SH-SY5Y (cell line): Measurements from ENCODE around the gene ALKBH8.

Source experiments
- GATA2 ChIP-seq: IDR thresholded peaks from 2 replicates; pipeline ENCODE4 v1.6.1; 2011; ENCODE audit warnings: mild to moderate bottlenecking, low read depth, low read length
- GATA3 ChIP-seq: IDR thresholded peaks from 2 replicates; pipeline ENCODE4 v1.6.1; 2011; ENCODE audit warnings: low read depth, mild to moderate bottlenecking, low read length, moderate library complexity

DNA sequence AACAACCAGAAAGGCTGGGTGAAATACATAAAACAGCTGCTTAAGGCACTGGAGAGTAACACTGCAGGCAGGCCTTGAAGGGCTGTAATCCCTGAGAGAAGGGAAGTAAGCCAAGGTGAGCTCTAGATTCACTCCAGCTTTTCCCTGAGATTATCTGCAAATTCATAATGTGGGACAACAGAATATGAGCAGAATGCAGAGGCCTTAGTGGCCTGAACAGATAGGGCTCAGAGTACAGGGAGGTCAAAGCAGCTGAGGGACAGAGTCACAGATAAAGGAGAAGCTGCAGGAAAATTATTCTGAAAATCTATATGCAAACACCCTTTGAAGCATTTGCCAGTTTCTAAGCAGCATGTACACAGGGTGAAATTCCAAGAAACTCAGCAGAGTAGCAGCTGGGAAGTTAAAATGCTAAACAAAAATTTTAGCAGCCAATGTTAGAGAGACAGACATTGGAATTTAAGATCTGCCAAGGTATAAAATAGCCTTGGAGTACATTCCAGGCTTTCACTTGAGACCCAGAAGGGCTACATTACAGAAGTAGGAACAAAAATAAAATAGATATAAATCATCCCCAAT lies 59.8 kb downstream of the ALKBH8 start:
- no peak for TF ChIP-seq GATA2
- TF ChIP-seq GATA3 = no peak
